PFSK-1 (cell line): Measurements from ENCODE around the gene CUBN.

Experiments used
- POLR2AphosphoS5 ChIP-seq: IDR thresholded peaks from 2 replicates; pipeline ENCODE4 v1.6.1; 2012; ENCODE audit warnings: low read depth, mild to moderate bottlenecking, control low read depth, low read length, moderate library complexity
- SIN3A ChIP-seq: IDR thresholded peaks from 2 replicates; pipeline ENCODE4 v1.6.1; 2012; ENCODE audit warnings: mild to moderate bottlenecking, low read length, moderate library complexity, borderline replicate concordance; ENCODE audit not compliant: insufficient read depth
- TAF1 ChIP-seq: IDR thresholded peaks from 2 replicates; pipeline ENCODE4 v1.6.1; 2012; ENCODE audit warnings: low read length, control low read depth, borderline replicate concordance; ENCODE audit not compliant: insufficient read depth
- TF ChIP-seq, protein P1 (sequence below), 2 experiments: IDR thresholded peaks; 2 replicates each; pipeline versions ENCODE4 v1.6.1 to v1.8.0; 2011 to 2012; ENCODE audit warnings: low read depth in 2 of 2, low read length in 2 of 2, control low read depth in 1 of 2, inconsistent platforms in 1 of 2, mild to moderate bottlenecking in 1 of 2, moderate library complexity in 1 of 2; ENCODE audit not compliant: insufficient read depth in 1 of 2

GRCh38 chr10:16919121-16919982, 210.3 kb downstream of the CUBN start:
- TF ChIP-seq POLR2AphosphoS5, result no peak
- TF ChIP-seq TAF1, result no peak
- TF ChIP-seq, protein P1, sequence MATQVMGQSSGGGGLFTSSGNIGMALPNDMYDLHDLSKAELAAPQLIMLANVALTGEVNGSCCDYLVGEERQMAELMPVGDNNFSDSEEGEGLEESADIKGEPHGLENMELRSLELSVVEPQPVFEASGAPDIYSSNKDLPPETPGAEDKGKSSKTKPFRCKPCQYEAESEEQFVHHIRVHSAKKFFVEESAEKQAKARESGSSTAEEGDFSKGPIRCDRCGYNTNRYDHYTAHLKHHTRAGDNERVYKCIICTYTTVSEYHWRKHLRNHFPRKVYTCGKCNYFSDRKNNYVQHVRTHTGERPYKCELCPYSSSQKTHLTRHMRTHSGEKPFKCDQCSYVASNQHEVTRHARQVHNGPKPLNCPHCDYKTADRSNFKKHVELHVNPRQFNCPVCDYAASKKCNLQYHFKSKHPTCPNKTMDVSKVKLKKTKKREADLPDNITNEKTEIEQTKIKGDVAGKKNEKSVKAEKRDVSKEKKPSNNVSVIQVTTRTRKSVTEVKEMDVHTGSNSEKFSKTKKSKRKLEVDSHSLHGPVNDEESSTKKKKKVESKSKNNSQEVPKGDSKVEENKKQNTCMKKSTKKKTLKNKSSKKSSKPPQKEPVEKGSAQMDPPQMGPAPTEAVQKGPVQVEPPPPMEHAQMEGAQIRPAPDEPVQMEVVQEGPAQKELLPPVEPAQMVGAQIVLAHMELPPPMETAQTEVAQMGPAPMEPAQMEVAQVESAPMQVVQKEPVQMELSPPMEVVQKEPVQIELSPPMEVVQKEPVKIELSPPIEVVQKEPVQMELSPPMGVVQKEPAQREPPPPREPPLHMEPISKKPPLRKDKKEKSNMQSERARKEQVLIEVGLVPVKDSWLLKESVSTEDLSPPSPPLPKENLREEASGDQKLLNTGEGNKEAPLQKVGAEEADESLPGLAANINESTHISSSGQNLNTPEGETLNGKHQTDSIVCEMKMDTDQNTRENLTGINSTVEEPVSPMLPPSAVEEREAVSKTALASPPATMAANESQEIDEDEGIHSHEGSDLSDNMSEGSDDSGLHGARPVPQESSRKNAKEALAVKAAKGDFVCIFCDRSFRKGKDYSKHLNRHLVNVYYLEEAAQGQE (IDR thresholded peaks at IDR 0.05; ENCODE audit: insufficient read depth in 1 of 2, low read depth in 2 of 2, low read length in 2 of 2), result no peak
- TF ChIP-seq SIN3A, result no peak
